HG03159 (cell line): Measurements from ENCODE around the gene SERPINB8.

Experiments
- ATAC-seq: cut with Tn5 transposase; IDR thresholded peaks from one replicate; pipeline ENCODE4 v1.9.1; 2021; ENCODE audit warnings: mild to moderate bottlenecking, moderate library complexity; ENCODE audit not compliant: unreplicated experiment

The SERPINB8 gene

GRCh38 chr18:64011513-64011912, 41.6 kb downstream of the SERPINB8 start:
- no peak for ATAC-seq

- ATAC-seq: no peak
Measured at GRCh38 chr18:64017870-64018269, 48.0 kb downstream of the SERPINB8 start.

- no peak for ATAC-seq
Measured at GRCh38 chr18:64019922-64020756, 50.3 kb downstream of the SERPINB8 start.

- ATAC-seq: no peak
Measured at GRCh38 chr18:64026350-64026749, 56.5 kb downstream of the SERPINB8 start.

- ATAC-seq: peak; percentile 78
Measured at GRCh38 chr18:64027931-64028695, 58.2 kb downstream of the SERPINB8 start.

GRCh38 chr18:64029096-64029495, 59.2 kb downstream of the SERPINB8 start:
- no peak for ATAC-seq

GRCh38 chr18:64031411-64031810, 61.5 kb downstream of the SERPINB8 start:
- ATAC-seq: no peak

- ATAC-seq: no peak
Measured at GRCh38 chr18:64032312-64032711, 62.4 kb downstream of the SERPINB8 start.

GRCh38 chr18:64037812-64038414, 68.0 kb downstream of the SERPINB8 start:
- ATAC-seq: peak; percentile 85
